ENCODE results near the gene GAB2.
"Not testable (repeated sequence)": the region's sequence is repeated elsewhere in the genome, so short reads cannot be mapped to it uniquely, and the experiment has no call there.

Gene GAB2

DNA sequence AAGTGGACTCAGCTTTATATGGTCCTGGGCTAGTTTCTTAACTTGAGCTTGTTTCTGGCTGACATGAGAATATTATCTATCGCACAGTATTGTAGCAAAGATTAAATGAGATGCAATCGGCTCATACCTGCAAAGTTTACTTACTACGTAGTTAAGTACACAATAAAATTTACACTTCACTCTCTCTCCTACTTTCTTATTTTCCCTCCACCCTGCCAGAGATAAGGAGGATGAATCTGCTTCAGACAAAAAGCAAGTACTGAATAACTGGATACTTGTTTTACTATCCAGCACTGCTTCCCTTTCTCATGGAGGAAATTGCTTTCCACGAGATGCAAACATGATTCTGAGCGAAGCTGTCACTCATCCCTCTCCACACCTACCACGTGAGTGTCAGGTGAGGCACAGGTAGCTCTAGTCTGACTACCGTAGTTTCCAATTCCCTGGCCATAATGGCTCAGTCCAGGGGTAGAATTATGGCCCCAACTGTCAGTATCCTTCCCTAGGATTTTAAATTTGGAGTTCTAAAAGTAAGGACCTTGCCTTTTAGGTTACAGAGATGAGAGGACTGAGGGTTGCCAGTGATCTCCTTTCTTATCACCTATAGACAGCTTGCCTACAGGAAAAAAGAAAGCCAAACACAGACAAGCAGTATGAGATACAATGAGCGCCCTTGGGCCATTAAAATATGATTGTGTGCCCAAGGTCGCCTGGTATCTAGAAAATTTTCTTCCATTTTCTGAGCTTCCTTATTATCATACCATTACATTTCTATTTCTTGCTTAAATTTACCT is 39.8 kb downstream of the GAB2 start:
- DNase-seq = peak in 1 of 2 experiments; percentile 38
- TF ChIP-seq GATA1 (IDR thresholded peaks at IDR 0.05; ENCODE audit: low read depth, low read length) (no peak), POLR2A (IDR thresholded peaks at IDR 0.05; ENCODE audit: low read length) (no peak)

DNA sequence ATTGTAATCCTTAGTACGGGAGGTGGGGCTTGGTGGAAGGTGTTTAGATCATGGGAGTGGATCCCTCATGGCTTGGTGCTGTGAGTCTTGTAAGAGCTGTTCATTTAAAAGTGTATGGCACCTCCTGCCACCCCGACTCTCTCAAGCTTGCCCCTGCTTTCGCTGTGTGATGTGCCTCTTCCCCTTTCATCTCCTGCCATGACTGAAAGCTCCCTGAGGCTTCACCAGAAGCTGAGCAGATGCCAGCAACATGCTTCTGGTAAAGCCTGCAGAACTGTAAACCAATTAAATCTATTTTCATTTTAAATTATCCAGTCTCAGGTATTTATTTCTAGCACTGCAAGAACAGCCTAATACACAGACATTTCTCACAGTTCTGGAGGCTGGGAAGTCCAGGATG is 40.8 kb downstream of the GAB2 start:
- TF ChIP-seq POLR2A (IDR thresholded peaks at IDR 0.05; ENCODE audit: low read length) (no peak), GATA1 (IDR thresholded peaks at IDR 0.05; ENCODE audit: low read depth, low read length) (no peak)

DNA sequence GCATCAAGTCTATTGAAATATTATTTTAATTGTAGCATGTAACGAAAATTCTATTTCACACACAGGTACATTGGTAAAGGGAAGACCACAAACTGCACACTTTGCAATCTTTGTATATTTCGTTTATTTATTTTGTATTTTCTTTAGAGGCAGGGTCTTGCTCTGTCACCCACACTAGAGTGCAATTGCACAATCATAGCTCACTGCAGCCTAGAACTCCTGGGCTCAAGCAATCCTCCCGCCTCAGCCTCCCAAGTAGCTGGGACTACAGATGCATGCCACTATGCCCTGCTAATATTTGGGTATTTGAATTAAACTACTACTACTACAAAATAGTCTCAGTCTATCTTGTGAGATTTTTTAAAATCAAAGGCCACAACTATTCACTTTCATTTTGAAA is 42.7 kb downstream of the GAB2 start:
- no peak for DNase-seq
- TF ChIP-seq POLR2A (IDR thresholded peaks at IDR 0.05; ENCODE audit: low read length) = no peak
- TF ChIP-seq GATA1 (IDR thresholded peaks at IDR 0.05; ENCODE audit: low read depth, low read length) = no peak

More for the DNA sequence above, 40.8 kb downstream of the GAB2 start:
- DNase-seq = no peak

DNA sequence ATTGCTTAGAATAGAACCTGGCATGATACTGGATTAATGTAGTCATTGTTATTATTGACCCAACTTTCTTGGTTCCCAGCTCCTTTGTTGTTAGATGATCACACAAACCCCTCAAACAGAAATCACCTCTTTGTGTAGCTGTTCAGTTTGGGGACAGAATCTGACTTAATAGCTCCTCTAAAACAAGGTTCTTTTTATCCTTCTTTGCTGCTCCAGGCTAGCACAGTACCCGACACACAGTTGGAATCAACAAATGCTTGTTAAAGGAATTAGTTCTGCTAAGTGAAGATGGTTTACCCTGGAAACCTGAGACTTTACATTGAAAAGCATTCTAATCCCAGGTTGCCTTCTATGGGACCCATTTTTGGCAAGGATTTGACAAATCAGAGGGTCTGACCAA is 43.9 kb downstream of the GAB2 start:
- no peak for DNase-seq
- TF ChIP-seq POLR2A (IDR thresholded peaks at IDR 0.05; ENCODE audit: low read length) (no peak), GATA1 (IDR thresholded peaks at IDR 0.05; ENCODE audit: low read depth, low read length) (no peak)

DNA sequence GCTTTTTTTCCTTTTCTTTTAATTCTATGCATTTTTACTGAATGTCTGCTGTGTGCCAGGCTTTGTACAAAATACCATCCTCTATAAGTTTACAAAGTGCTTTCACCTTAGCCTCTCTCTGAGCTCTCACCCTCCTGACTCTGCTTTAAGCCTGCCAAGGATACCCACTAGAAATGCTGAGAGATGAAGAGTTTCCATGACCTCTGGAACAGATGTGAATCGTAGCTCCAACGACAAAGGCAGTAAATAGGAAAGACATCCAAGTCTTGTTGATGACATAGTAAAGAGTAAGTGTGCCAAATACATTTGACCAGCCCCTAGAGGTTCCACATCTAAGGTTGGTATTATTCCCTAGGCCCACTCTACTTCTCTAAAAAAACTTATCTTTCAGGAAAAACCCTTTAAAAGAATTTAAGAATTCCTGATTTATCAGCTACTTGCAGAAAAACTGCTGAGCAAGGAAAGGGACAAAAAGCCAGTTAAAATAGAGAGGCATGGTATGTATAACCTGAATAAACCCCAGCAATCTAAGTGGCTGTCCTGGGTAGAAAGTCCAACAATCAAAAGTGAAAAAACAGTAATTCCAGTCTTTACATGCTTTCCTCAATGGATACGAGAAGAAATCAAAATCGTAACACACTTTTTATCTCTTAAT is 45.4 kb downstream of the GAB2 start:
- no peak for DNase-seq
- no peak for TF ChIP-seq GATA1 (IDR thresholded peaks at IDR 0.05; ENCODE audit: low read depth, low read length)
- no peak for TF ChIP-seq POLR2A (IDR thresholded peaks at IDR 0.05; ENCODE audit: low read length)

DNA sequence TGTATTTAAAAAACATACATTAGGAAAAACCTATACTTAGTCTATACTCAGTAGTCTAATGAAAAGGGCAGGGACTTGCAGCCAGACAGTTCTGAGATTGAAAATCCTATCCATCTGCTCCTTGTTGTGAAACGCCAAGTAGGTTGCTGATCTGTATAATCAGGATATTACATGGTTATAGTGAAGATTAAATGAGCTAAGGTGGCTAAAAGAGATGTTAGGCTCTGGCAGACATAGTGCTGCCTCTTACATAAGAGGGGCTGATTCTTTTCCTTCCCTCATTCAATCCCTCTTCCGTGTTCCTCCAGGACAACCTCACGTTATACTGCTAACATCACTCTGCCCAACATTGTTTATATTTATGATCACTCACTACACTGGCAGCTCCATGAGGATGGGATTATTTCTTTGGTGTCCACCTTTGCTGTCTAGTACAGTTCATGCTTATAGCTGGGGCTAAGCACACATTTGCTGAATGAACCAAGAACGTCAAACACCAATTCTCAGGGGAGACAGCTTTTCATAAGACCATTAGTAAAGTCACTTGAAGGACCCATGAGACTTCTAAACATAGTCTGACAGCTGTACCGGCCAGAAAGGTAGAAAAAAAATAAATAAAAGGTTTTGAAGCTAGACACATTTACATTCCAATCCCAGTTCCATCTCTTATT is 46.3 kb downstream of the GAB2 start:
- DNase-seq = no peak
- TF ChIP-seq POLR2A (IDR thresholded peaks at IDR 0.05; ENCODE audit: low read length) = no peak
- TF ChIP-seq GATA1 (IDR thresholded peaks at IDR 0.05; ENCODE audit: low read depth, low read length) = no peak

DNA sequence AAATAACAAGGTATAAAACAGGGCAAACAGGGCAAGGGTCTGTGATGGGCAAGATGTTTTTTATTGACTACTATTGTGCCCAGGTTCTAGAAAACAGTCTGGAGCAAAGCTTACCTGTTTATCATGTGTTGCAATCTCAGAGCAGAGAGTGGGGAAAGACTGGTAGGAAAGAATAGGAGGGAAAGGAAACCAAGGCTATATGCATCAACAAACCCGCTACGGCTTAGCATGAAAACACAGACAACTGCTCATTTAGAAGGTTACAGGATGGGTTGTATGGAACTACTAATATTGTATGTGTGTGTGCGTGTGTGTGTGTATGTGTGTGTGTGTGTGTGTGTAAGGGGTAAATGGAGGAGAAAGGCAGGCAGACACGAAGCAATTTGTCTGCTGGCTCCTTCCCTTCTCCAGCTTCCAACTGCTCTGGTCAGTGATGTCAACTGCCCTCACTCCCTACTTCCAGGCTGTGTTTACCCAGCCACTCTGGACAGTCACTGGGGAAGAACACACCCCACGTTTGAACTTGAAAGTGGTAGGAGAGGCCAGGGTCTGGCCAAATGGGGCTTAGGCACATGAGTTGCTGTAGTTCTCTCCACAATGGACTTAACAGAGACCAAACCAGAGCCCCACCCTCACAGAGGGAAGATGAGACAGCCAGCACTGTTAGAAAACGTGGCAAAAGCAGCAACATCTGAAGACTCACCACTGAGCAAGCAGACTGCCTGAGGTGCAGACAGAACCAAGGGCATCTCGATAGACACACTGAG is 47.0 kb downstream of the GAB2 start:
- TF ChIP-seq POLR2A (IDR thresholded peaks at IDR 0.05; ENCODE audit: low read length) = no peak
- no peak for TF ChIP-seq GATA1 (IDR thresholded peaks at IDR 0.05; ENCODE audit: low read depth, low read length)
- no peak for DNase-seq

DNA sequence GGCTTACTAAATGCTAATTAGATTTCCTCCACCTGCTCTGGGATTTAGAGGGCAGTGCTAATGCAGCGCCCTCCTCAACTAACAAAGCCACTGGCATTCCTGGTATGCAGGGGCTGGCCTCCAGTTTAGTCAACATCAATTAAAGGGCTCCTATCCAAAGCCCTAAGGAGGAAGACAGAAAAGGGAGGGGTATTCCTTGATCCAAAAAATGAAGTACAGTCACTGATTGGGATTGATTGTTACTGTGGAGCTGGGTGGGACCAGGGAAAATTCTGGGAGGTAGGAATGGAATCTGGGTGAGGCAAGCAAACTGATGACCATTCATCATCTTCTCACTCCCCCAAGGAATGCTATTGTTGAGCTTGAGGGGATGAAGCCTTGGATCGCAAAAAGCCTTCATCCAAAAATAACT is 52.2 kb downstream of the GAB2 start:
- TF ChIP-seq GATA1 (IDR thresholded peaks at IDR 0.05; ENCODE audit: low read depth, low read length) (no peak), POLR2A (IDR thresholded peaks at IDR 0.05; ENCODE audit: low read length) (no peak)
- DNase-seq = no peak

DNA sequence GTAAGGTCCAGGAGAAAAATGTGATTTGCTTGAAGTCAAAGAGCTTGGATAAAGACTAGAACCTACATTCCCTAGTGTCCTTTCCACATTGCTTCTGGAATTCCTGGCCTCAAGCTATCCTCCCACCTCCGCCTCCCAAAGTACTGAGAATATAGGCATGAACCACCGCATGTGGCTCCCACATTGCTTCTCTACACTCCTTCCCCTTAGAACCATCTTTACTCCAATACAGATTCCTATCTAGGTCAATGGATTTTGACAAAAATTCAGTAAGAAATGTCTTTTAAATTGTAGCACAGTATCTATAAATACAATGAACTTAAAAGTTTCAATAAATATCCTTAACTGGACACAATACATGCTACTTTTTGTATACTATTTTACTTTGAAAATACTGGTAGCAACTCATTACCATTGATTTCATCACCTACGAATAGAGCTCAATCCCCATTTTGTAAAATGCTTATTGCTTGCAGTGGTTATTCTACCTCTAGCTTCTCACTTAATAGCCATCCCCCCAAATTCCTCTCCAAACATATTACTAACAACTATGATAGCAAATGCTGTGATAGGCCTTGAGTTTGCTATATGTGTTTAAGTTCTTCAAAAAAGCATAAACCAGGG is 53.4 kb downstream of the GAB2 start:
- peak in 1 of 2 experiments; percentile 11 for DNase-seq
- no peak for TF ChIP-seq GATA1 (IDR thresholded peaks at IDR 0.05; ENCODE audit: low read depth, low read length)

DNA sequence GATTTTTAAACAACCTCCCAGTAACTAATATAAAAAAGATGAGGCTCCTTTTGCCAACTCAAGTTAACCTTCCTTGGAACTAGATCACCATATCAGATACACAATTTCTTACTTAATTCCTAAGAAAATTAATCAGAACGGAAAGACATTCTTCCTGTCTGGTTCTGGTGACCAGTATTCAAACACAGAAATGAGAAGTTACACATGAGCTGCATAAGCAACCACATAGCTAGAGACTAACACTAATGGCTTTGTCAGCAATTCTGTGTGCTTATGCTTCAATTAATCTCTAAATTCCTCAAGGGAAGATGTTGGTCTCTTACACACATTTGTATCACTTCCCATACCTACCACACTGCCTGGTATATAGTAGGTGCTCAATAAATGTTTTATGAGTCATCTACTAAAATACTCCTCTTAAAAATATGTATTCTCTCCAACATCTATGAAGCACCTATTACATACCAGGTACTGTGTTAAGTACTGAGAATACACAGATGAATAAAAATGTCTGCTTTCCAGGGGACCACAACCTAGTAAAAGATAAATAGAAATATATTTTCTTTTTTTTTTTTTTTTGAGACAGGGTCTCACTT is 54.5 kb downstream of the GAB2 start:
- TF ChIP-seq POLR2A (IDR thresholded peaks at IDR 0.05; ENCODE audit: low read length) = no peak
- TF ChIP-seq GATA1 (IDR thresholded peaks at IDR 0.05; ENCODE audit: low read depth, low read length) = no peak
- no peak for DNase-seq

DNA sequence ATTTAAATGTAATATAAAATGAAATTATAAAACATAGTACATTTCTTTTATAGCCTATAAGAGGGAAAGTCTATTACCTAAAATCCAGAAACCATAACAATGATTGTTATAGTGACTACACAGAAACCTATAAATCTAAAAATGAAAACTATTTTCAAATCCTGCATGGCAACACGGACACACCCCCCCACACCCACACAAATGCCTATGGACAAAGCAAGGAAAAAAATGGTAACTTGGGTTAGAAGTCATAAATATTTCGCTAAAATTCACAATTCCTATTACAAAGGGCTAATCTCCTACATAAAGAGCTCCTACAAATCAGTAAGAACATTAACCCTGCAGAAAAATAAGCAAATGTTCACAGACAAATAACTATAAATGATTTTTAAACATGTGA is 56.4 kb downstream of the GAB2 start:
- no peak for DNase-seq
- TF ChIP-seq GATA1 (IDR thresholded peaks at IDR 0.05; ENCODE audit: low read depth, low read length) (no peak), POLR2A (IDR thresholded peaks at IDR 0.05; ENCODE audit: low read length) (no peak)

DNA sequence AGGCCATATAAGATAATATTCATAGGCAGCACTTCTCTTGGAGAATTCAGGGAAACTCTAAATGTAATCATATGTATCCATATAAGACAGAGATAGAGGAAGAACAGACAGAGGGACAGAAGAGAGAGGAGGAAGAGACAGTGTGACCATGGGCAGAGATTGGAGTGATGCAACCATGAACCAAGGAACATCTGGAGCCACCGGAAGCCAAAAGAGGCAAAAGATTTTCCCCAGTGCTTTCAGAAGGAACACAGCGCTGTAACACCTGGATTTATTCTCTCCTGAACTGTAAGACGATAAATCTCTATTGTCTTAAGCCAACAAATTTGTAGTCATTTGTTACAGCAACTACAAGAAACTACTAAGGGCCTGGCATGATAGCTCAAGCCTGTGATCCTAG is 57.7 kb downstream of the GAB2 start:
- no peak for DNase-seq
- TF ChIP-seq GATA1 (IDR thresholded peaks at IDR 0.05; ENCODE audit: low read depth, low read length) (no peak), POLR2A (IDR thresholded peaks at IDR 0.05; ENCODE audit: low read length) (no peak)

DNA sequence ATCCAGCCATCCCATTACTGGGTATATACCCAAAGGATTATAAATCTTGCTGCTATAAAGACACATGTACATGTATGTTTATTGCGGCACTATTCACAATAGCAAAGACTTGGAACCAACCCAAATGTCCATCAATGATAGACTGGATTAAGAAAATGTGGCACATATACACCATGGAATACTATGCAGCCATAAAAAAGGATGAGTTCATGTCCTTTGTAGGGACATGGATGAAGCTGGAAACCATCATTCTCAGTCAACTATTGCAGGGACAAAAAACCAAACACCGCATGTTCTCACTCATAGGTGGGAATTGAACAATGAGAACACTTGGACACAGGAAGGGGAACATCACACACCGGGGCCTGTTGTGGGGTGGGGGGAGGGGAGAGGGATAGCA is 59.7 kb downstream of the GAB2 start:
- DNase-seq = not testable (repeated sequence)

DNA sequence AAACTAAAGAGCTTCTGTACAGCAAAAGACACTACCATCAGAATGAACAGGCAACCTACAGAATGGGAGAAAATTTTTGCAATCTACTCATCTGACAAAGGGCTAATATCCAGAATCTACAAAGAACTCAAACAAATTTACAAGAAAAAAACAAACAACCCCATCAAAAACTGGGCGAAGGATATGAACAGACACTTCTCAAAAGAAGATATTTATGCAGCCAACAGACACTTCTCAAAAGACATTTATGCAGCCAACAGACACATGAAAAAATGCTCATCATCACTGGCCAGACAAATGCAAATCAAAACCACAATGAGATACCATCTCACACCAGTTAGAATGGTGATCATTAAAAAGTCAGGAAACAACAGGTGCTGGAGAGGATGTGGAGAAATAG is 60.2 kb downstream of the GAB2 start:
- DNase-seq = not testable (repeated sequence)

DNA sequence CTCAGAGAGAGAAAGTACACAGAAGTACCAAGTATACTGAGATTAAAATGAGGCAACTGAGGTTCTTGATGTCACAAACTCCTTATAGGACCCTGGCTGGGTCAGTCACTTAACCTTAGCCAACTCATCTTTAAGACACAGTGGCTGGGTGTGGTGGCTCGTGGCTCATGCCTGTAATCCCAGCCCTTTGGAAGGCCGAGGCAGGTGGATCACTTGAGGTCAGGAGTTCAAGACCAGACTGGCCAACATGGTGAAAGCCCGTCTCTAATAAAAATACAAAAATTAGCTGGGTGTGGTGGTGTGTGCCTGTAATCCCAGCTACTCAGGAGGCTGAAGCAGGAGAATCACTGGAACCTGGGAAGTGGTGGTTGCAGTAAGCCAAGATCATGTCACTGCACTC is 61.9 kb downstream of the GAB2 start:
- DNase-seq = not testable (repeated sequence)

All from erythroblast (primary cell).